ENCODE results near the gene GJD3. TPM values are rescaled to one million over a fixed set of nuclear protein-coding genes. Genes with fewer than 3 reads are reported as not detected.
A peak's percentile ranks its signal among the peaks of the same experiment; 100 is the strongest.

GJD3 gene
- total and polyA plus RNA-seq, 5 donors, result 0.27 to 1.4 (median 0.80) TPM

GRCh38 chr17:40361063-40361924, 3.2 kb downstream of the GJD3 start:
- intact Hi-C loops (cut with DNase I), result loop anchor here in 3 of 4 donors (5.0 to 10.0 kb wide), 4 partner anchors 54 to 174 kb away; partner anchors contain the start of gene TOP2A (in 2 of the 3)
- H3K27ac ChIP-seq (ENCODE audit: low read length), result no peak overlapping the region
- no peaks in the 10 kb centered on the region for H3K4me1 ChIP-seq (ENCODE audit: control insufficient read depth, insufficient read depth, low read length)
- no peaks in the 10 kb centered on the region for H3K9me3 ChIP-seq (ENCODE audit: control insufficient read depth, low read length)
- no peaks in the 10 kb centered on the region for H3K27me3 ChIP-seq (ENCODE audit: control insufficient read depth, insufficient read depth)
- ATAC-seq, result no peak
- DNase-seq, result peak in 2 of 3 donors; percentile 18 to 46
- 73% methylated on average over 32 of the region's 32 CpGs for WGBS
- H3K4me3 ChIP-seq (ENCODE audit: low read length), result no peak overlapping the region

GRCh38 chr17:40360091-40360490, 4.4 kb downstream of the GJD3 start:
- ATAC-seq, result no peak
- WGBS, result 85% methylated on average over 8 of the region's 8 CpGs
- intact Hi-C loops (cut with DNase I), result loop anchor here in 3 of 4 donors (5.0 to 10.0 kb wide), 4 partner anchors 55 to 175 kb away; partner anchors contain the start of gene TOP2A (in 2 of the 3)

GRCh38 chr17:40358323-40359038, 6.1 kb downstream of the GJD3 start:
- Histone ChIP-seq H3K4me1 (ENCODE audit: control insufficient read depth, insufficient read depth, low read length) (no peaks in the 10 kb centered on the region), H3K27ac (ENCODE audit: low read length) (no peak overlapping the region)

More at GRCh38 chr17:40360091-40360490, 4.4 kb downstream of the GJD3 start:
- DNase-seq, result peak in 1 of 3 donors; percentile 35
- Histone ChIP-seq H3K27me3 (ENCODE audit: control insufficient read depth, insufficient read depth) (no peaks in the 10 kb centered on the region), H3K9me3 (ENCODE audit: control insufficient read depth, low read length) (no peaks in the 10 kb centered on the region), H3K27ac (ENCODE audit: low read length) (no peak overlapping the region), H3K4me1 (ENCODE audit: control insufficient read depth, insufficient read depth, low read length) (no peaks in the 10 kb centered on the region), H3K4me3 (ENCODE audit: low read length) (no peak overlapping the region)

GRCh38 chr17:40356990-40357881, 7.3 kb downstream of the GJD3 start:
- intact Hi-C loops (cut with DNase I), result loop anchor here in 3 of 4 donors (2.0 to 10.0 kb wide), 5 partner anchors 54 to 178 kb away; partner anchors contain the start of gene TOP2A (in 1 of the 3)
- Histone ChIP-seq H3K27ac (ENCODE audit: low read length) (no peak overlapping the region), H3K4me1 (ENCODE audit: control insufficient read depth, insufficient read depth, low read length) (no peaks in the 10 kb centered on the region), H3K9me3 (ENCODE audit: control insufficient read depth, low read length) (no peaks in the 10 kb centered on the region), H3K27me3 (ENCODE audit: control insufficient read depth, insufficient read depth) (no peaks in the 10 kb centered on the region), H3K4me3 (ENCODE audit: low read length) (no peak overlapping the region)
- ATAC-seq (peak; percentile 6 to 17), DNase-seq (peak in 2 of 3 donors; percentile 68 to 73)
- WGBS, result 56% methylated on average over 19 of the region's 19 CpGs

More at GRCh38 chr17:40358323-40359038, 6.1 kb downstream of the GJD3 start:
- H3K4me3 ChIP-seq (ENCODE audit: low read length), result no peak overlapping the region
- no peaks in the 10 kb centered on the region for H3K9me3 ChIP-seq (ENCODE audit: control insufficient read depth, low read length)
- 11% methylated on average over 17 of the region's 17 CpGs for WGBS
- no peaks in the 10 kb centered on the region for H3K27me3 ChIP-seq (ENCODE audit: control insufficient read depth, insufficient read depth)
- DNase-seq, result peak; percentile 90 to 97 (median 95)
- ATAC-seq, result peak; percentile 62 to 64
- intact Hi-C loops (cut with DNase I), result loop anchor here in 3 of 4 donors (5.0 to 10.0 kb wide), 4 partner anchors 56 to 176 kb away; partner anchors contain the start of gene TOP2A (in 1 of the 3)

GRCh38 chr17:40355804-40356758, 8.5 kb downstream of the GJD3 start:
- peak; percentile 22 to 45 for ATAC-seq
- intact Hi-C loops (cut with DNase I), result loop anchor here (2.0 to 10.0 kb wide), 5 partner anchors 53 to 179 kb away; partner anchors contain the start of gene TOP2A (in 1 of the 4)
- WGBS, result 58% methylated on average over 33 of the region's 33 CpGs
- no peak overlapping the region for H3K4me3 ChIP-seq (ENCODE audit: low read length)
- H3K4me1 ChIP-seq (ENCODE audit: control insufficient read depth, insufficient read depth, low read length), result peaks cover 1% of the 10 kb centered on the region
- peak; percentile 75 to 88 (median 83) for DNase-seq
- H3K27ac ChIP-seq (ENCODE audit: low read length), result peak overlapping the region; percentile 26
- no peaks in the 10 kb centered on the region for H3K9me3 ChIP-seq (ENCODE audit: control insufficient read depth, low read length)
- no peaks in the 10 kb centered on the region for H3K27me3 ChIP-seq (ENCODE audit: control insufficient read depth, insufficient read depth)

- Histone ChIP-seq H3K27me3 (ENCODE audit: control insufficient read depth, insufficient read depth) (no peaks in the 10 kb centered on the region), H3K4me3 (ENCODE audit: low read length) (no peak overlapping the region), H3K9me3 (ENCODE audit: control insufficient read depth, low read length) (no peaks in the 10 kb centered on the region), H3K4me1 (ENCODE audit: control insufficient read depth, insufficient read depth, low read length) (peaks cover 1% of the 10 kb centered on the region), H3K27ac (ENCODE audit: low read length) (no peak overlapping the region)
- peak; percentile 77 to 93 (median 92) for DNase-seq
- 37% methylated on average over 29 of the region's 29 CpGs for WGBS
- ATAC-seq, result peak; percentile 60
- intact Hi-C loops (cut with DNase I), result loop anchor here (2.0 to 10.0 kb wide), 5 partner anchors 52 to 180 kb away; partner anchors contain the start of gene TOP2A (in 1 of the 4)
Measured at GRCh38 chr17:40355123-40355803, 9.3 kb downstream of the GJD3 start.

GRCh38 chr17:40354221-40355122, 10.1 kb downstream of the GJD3 start:
- intact Hi-C loops (cut with DNase I), result loop anchor here (2.0 to 10.0 kb wide), 5 partner anchors 52 to 180 kb away; partner anchors contain the start of gene TOP2A (in 1 of the 4)
- Histone ChIP-seq H3K4me3 (ENCODE audit: low read length) (no peak overlapping the region), H3K4me1 (ENCODE audit: control insufficient read depth, insufficient read depth, low read length) (peaks cover 9% of the 10 kb centered on the region), H3K9me3 (ENCODE audit: control insufficient read depth, low read length) (no peaks in the 10 kb centered on the region), H3K27me3 (ENCODE audit: control insufficient read depth, insufficient read depth) (no peaks in the 10 kb centered on the region), H3K27ac (ENCODE audit: low read length) (no peak overlapping the region)
- WGBS, result 76% methylated on average over 30 of the region's 30 CpGs
- DNase-seq (peak in 2 of 3 donors; percentile 51 to 60), ATAC-seq (no peak)

GRCh38 chr17:40352779-40353394, 11.7 kb downstream of the GJD3 start:
- Histone ChIP-seq H3K27me3 (ENCODE audit: control insufficient read depth, insufficient read depth) (no peaks in the 10 kb centered on the region), H3K4me3 (ENCODE audit: low read length) (no peak overlapping the region), H3K4me1 (ENCODE audit: control insufficient read depth, insufficient read depth, low read length) (peaks cover 25% of the 10 kb centered on the region), H3K27ac (ENCODE audit: low read length) (no peak overlapping the region), H3K9me3 (ENCODE audit: control insufficient read depth, low read length) (no peaks in the 10 kb centered on the region)
- peak in 1 of 3 donors; percentile 57 for DNase-seq
- intact Hi-C loops (cut with DNase I), result loop anchor here in 2 of 4 donors (10.0 kb wide), 2 partner anchors 62 to 182 kb away; partner anchors contain the start of gene TOP2A (in 1 of the 2)
- WGBS, result 69% methylated on average over 9 of the region's 9 CpGs
- no peak for ATAC-seq
